Dermis microvascular lymphatic vessel endothelial cell (primary cell): ENCODE measurements around the gene FXYD5. TPM values are rescaled to one million over a fixed set of nuclear protein-coding genes. Genes with fewer than 3 reads are reported as not detected.

Experiments used
- DNase-seq, 2 donors: peaks; one replicate each; pipeline versions ENCODE4 v3.0.0 to v3.0.0-alpha.2; 2010; ENCODE audit warnings: low read depth in 2 of 2
- total RNA-seq: library from RNA; depleted of rRNA; stranded (reverse); fragments of >200 nt; gene quantifications from 2 replicates; pipeline ENCODE4 v1.2.1, GENCODE V29; 2014

Gene FXYD5
- total RNA-seq, 1 donor from 2014 or later = 17.1 TPM

GRCh38 chr19:35155981-35156672 lies 1.6 kb downstream of the FXYD5 start:
- DNase-seq = no peak

GRCh38 chr19:35156673-35157014 lies 2.1 kb downstream of the FXYD5 start:
- DNase-seq = no peak

DNA sequence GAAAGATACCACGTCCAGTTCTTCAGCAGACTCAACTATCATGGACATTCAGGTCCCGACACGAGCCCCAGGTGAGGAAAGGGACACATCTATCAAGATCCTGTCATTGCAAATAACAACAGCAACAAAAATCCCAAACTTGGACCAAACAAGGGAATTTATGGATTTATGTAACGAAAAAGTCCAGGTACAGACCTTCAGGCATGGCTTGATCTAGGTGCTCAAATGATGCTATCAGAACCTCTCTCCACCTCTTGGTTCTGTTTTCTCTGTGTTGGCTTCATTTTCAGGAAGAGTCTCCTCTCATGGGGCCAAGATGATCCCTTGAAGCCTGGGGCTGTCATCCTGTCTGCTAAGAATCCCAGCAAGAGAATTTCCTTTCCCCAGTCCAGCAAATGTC lies 2.9 kb downstream of the FXYD5 start:
- no peak for DNase-seq

GRCh38 chr19:35159606-35160005 lies 5.1 kb downstream of the FXYD5 start:
- no peak for DNase-seq

DNA sequence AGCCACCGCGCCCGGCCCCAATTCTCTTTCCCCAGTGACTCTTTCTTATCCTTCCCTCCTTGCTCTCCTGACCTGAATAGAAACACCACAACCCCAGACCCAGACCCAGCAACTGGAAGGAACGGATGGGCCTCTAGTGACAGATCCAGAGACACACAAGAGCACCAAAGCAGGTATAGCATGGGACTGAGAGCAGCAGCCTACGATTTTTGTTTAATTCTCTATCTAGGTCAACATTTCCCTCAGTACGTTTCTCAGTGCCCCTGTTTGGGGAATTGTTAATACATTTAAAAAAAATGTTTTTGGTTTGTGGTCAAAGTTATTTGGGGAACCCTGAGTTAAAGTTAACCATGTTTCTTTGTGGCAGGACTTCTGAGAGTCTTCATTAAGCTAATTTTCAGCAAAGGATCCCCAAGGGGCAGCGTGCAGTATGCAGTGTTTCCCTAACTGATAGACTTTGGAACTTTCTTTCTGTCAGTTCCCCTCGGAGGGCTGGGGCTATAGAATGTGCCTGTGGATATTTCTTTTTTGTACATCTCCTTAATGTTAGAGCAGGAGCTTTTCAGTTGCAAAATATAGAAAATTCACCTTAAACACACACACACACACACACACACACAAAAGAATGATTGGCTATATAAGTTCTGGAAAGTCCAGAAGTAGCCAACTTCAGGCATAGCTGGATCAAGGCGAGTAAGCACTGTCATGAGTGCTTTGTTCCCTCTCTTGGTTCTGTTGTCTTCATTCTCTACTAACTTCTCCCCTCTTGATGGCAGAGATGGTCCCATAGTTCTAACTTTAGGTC lies 6.3 kb downstream of the FXYD5 start:
- no peak for DNase-seq

DNA sequence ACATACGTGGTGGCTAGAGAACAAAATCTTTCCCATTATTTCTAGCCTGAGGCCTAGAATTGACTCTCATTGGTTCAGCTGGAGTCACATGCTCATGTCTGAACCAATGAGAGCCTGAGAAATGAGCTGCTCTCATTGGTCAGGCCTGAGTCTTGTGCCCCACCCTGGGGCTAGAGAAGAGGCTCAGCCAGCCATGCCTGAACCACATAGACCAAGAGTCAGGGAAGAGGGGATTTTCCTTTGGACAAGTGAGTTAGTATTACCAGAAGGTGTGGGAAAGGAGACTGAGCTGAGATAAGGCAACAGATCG lies 6.9 kb downstream of the FXYD5 start:
- DNase-seq = no peak

DNA sequence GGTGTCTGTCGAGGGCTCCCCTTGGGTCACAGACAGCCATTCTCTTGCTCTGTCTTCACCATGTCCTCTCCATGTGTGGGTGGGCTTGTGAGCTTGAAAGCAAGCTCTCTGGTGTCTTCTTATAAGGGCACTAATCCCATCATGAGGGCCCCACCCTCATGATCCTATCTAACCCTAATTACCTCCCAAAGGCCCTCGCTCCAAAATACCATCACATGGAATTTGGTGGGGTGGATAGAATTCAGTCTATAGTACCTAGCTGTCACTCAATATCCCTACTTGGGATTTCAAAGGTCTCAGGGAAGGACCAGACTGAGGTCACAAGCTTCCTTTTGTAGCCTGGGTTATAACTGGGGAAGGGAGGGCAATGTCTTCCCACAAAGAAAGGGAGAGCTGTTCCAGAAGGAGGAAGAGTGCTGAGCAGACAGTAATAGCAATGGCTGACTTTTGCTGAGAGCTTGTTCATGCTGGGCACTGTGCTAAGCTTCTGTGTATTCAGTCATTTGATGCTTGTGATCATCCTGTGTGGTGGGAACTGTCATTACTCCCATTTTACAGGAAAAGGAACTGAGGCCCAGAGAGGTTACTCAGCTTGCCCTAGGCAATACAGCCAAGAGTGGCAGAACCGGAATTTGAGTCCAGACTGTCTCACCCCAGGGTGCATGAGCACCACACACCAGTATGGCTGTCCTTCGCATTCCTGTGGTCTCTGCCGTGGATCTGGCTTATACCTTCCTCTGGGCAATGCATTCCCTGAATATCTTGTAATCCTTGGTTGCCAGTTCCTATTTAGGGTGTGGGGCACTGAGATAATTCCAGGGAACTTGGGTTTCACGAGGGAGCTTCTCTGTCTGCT lies 8.2 kb downstream of the FXYD5 start:
- DNase-seq = no peak

DNA sequence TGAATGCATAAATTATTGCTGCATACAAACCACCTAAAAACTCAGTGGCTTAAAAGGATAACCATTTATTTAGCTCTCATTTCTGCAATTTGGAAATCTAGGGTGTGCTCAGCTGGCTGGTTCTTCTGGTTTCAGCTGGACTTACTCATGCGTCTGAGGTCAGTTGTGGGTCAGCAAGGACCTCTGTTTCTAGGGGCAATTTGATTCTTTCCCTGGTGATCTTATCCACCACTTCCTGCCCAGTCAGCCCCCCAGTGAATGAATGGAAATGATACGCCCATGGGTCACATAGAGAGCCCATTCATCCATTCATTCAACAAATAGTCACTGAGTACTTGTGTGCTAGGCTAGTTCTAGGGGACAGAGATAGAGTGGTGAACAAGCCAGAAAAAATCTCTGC lies 9.9 kb downstream of the FXYD5 start:
- no peak for DNase-seq

- DNase-seq = no peak
Measured at GRCh38 chr19:35165200-35166058, 10.9 kb downstream of the FXYD5 start.

DNA sequence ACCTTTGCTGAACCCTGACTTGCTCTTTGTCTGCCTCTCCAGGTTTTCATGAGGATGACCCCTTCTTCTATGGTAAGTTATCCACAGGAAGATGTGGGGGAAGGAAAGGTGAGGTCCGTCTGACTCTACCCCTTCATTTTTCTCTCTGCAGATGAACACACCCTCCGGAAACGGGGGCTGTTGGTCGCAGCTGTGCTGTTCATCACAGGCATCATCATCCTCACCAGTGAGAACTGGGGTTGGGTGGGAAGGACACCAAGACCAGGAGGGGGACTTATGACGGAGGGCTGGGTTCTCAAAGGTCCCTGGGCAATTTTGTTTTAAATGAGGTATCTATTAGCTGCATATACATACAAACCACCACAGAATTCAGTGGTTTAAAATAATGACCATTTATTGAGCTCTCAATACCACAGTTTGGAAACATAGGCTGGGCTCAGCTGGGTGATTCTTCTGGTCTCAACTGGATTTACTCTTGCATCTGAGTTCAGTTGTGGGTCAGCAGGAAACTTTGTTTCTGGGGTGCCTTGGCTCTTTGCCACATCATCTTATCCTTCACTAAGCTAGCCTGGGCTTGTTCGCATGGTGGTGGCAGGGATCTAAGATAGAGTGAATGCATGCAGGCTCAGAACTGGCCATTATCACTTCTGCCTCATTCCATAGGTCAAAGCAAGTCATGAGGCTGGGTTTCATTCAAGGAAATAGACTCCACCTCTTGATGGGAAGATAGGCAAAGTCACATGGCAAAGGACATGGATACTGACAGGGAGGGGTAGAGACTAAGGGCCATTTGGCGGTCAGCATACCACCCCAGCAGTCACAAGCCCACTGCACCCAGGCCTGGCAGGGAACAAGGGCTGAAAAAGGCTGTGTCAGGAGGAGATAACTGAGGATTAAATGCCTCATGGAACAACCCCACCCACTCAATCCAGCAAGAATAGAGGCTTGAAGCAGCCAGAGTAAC lies 11.8 kb downstream of the FXYD5 start:
- no peak for DNase-seq

- no peak for DNase-seq
Measured at GRCh38 chr19:35167251-35168119, 12.9 kb downstream of the FXYD5 start.

GRCh38 chr19:35168196-35168595 lies 13.7 kb downstream of the FXYD5 start:
- no peak for DNase-seq

DNA sequence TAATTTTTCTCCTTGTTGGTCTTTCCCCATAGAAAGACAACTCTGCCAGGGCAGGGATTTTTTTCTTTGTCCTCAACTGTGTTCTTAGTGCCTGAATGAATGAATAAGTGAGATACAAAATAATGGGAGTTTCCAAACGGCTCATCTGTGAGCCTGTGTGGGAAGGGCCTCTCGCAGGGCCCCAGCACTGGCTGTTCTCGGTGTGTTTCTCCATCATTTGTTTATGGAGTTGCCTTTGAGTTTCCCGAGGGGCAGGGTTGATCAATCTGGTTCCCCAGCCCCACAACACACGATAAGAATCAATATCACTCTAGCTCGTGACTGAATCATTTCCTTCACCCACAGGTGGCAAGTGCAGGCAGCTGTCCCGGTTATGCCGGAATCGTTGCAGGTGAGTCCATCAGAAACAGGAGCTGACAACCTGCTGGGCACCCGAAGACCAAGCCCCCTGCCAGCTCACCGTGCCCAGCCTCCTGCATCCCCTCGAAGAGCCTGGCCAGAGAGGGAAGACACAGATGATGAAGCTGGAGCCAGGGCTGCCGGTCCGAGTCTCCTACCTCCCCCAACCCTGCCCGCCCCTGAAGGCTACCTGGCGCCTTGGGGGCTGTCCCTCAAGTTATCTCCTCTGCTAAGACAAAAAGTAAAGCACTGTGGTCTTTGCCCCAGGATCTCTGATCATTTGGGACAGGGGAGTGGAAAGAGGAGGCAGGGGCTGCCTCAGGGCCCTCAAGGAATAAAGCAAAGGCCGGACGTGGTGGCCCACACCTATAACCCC lies 14.9 kb downstream of the FXYD5 start:
- no peak for DNase-seq

DNA sequence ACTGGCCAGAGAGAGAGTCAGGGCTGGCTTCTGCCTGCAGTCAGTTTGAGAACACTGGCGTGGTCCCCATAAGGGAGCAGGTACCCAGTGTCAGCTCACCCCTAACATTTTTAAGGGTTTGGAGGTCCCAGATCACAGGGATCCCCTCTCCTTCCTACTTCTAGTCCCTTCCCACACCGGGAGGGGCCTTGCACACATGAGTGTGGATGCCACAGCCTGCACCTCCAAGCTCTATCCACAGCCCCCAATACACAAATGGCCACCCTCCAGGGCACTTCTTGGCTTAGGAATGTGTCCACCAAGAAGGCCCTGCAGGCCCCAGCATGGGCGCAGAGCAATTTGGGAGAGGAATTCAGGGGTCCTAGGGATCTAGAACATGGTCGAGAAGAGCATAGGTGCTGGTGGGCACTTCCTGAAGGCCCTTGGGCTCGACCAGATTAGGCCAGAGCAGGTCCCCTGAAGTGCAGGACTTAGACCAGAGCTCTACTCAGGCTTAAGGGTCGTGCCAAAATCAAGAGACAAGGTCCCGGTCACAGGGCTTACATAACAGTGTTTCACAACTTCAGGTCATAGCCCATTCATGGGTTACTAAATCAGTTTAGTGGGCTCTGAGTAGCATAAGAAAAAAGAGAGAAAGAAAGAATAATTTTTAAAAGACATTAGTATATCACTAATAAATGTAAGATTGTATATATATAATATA lies 16.0 kb downstream of the FXYD5 start:
- no peak for DNase-seq

DNA sequence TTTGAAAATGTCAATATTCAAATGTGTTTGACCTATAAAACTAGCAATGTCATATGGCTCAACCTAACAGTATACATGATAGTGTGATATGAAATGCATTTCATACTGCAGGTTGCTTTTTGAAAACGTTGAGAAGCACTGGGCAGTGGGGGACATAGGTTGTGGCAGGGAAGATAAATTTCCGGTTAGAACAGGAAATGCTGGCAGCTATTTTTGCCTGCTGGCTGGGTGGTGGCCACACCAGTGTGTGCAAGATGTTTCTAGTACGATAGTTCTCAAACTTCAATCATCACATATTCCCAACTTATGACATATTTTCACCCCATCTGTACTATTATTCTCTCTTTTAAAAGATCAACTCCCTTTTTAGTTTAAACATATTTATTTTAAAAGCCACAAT lies 17.2 kb downstream of the FXYD5 start:
- DNase-seq = peak in 1 of 2 donors; percentile 9

DNA sequence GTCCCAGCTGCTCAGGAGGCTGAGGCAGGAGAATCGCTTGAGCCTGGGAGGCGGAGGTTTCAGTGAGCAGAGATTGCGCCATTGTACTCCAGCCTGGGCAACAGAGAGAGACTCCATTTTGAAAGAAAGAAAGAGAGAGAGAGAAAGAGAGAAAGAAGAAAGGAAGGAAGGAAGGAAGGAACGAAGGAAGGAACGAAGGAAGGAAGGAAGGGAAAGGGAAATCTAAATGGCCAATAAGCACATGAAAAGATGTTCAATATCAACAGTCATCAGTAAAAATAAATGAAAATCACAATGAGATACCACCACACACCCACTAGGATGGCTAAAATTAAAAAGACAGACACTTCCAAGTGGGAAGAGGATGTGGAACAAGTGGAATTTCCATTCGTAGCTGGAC lies 19.7 kb downstream of the FXYD5 start:
- no peak for DNase-seq

GRCh38 chr19:35176181-35176570 lies 21.6 kb downstream of the FXYD5 start:
- no peak for DNase-seq
